ENCODE measurements around the gene LIN37.

- TF ChIP-seq POLR2A (IDR thresholded peaks at IDR 0.05; ENCODE audit: low read depth): no peak
- TF ChIP-seq CTCF (IDR thresholded peaks at IDR 0.05): no peak
- no peak for TF ChIP-seq POLR2AphosphoS5 (IDR thresholded peaks at IDR 0.05)
Measured at GRCh38 chr19:35777961-35778360, 29.6 kb downstream of the LIN37 start.

All from esophagus muscularis mucosa (tissue), 3 donors.